K562 (cell line): ENCODE results near the gene UCHL5. TPM values are rescaled to one million over a fixed set of nuclear protein-coding genes. Genes with fewer than 3 reads are reported as not detected.

ENCODE experiments used
- CHD1 ChIP-seq: fragments of 200-600 bp; sonication (generic); IDR thresholded peaks from one replicate; pipeline ENCODE4 v1.6.1; 2012; ENCODE audit warnings: mild to moderate bottlenecking, moderate library complexity, low read length, inconsistent platforms
- FOXA1 ChIP-seq: fragments of 450-650 bp; IDR thresholded peaks from 2 replicates; pipeline ENCODE4 v1.6.1; 2016; ENCODE audit warnings: mild to moderate bottlenecking, borderline replicate concordance
- GABPB1 ChIP-seq: sonication (generic); formaldehyde crosslinking; IDR thresholded peaks from 2 replicates; pipeline ENCODE4 v1.8.0; 2022; ENCODE audit warnings: mild to moderate bottlenecking, missing genetic modification reagents
- JUN ChIP-seq, 2 experiments: sonication (generic) in 1 of 2; formaldehyde crosslinking in 1 of 2; IDR thresholded peaks; 2 replicates each; pipeline versions ENCODE4 v1.6.1 to v1.8.0; 2012 to 2022; ENCODE audit warnings: borderline replicate concordance in 2 of 2, mild to moderate bottlenecking in 2 of 2, improper control_type of control experiment in 1 of 2, low read depth in 1 of 2, low read length in 1 of 2, missing genetic modification reagents in 1 of 2
- MAFK ChIP-seq: IDR thresholded peaks from 2 replicates; pipeline ENCODE4 v1.6.1; 2011; ENCODE audit warnings: low read length, improper control_type of control experiment
- RFX1 ChIP-seq: fragments of 450-650 bp; IDR thresholded peaks from 2 replicates; pipeline ENCODE4 v1.6.1; 2016; ENCODE audit warnings: mild to moderate bottlenecking, moderate library complexity
- TFAP4 ChIP-seq: sonication (generic); formaldehyde crosslinking; IDR thresholded peaks from 2 replicates; pipeline ENCODE4 v1.8.0; 2022; ENCODE audit warnings: missing genetic modification reagents, mild to moderate bottlenecking, moderate library complexity, borderline replicate concordance
- U2AF2 ChIP-seq: fragments of 200-400 bp; formaldehyde crosslinking; optimal IDR thresholded peaks from 2 replicates; pipeline ENCODE3; 2017; ENCODE audit warnings: low read depth, mild to moderate bottlenecking, low read length
- ZKSCAN8 ChIP-seq: fragments of 200-800 bp; sonication (Bioruptor generic); IDR thresholded peaks from 2 replicates; pipeline ENCODE4 v1.6.1; 2016; ENCODE audit warnings: missing genetic modification characterization, missing compliant biosample characterization
- ZNF197 ChIP-seq: fragments of 200-800 bp; sonication (Bioruptor generic); IDR thresholded peaks from 2 replicates; pipeline ENCODE4 v1.6.1; 2016; ENCODE audit warnings: low read depth, missing genetic modification characterization, missing compliant biosample characterization
- ZNF398 ChIP-seq: fragments of 250-450 bp; sonication (Bioruptor Pico); IDR thresholded peaks from 2 replicates; pipeline ENCODE4 v1.8.0; 2021; ENCODE audit warnings: moderate library complexity, mild to moderate bottlenecking, inconsistent platforms
- ZNF609 ChIP-seq: sonication (generic); formaldehyde crosslinking; IDR thresholded peaks from 2 replicates; pipeline ENCODE4 v1.8.1; 2023; ENCODE audit warnings: missing genetic modification reagents, mild to moderate bottlenecking, borderline replicate concordance
- polyA plus RNA-seq, 8 experiments: library from polyadenylated mRNA; depleted of rRNA in 4 of 8; stranded (reverse) in 5 of 8; unstranded in 3 of 8; fragments of >200 nt; fragmentation: Nextera tagmentation in 2 of 8; fragmentation: Illumina TruSeq in 1 of 8; extraction: Ambion mirVana in 2 of 8; extraction: Trizol in 1 of 8; gene quantifications; 2 replicates each; pipeline versions ENCODE4 v1.2.1 to v1.2.3, GENCODE V29; 2011 to 2014; ENCODE audit warnings: inconsistent platforms in 1 of 8, missing spikeins in 1 of 8
- total RNA-seq, 7 experiments: library from RNA; depleted of rRNA in 6 of 7; stranded (reverse); fragments of >200 nt in 6 of 7; fragmentation: Illumina TruSeq in 2 of 7; extraction: Trizol in 2 of 7; gene quantifications; 2 replicates each; pipeline versions ENCODE4 v1.2.1 to v1.2.3, GENCODE V29; 2011 to 2021; ENCODE audit warnings: low replicate concordance in 1 of 7
- TF ChIP-seq, protein P1 (sequence below): sonication (generic); formaldehyde crosslinking; IDR thresholded peaks from 2 replicates; pipeline ENCODE4 v1.8.1; 2022; ENCODE audit warnings: missing genetic modification reagents

UCHL5 gene
- total and polyA plus RNA-seq, 9 of the 15 experiments (the other 6 are each of a cell fraction or from before 2014, with no cell fraction given), result 61.0 to 206 (median 122) TPM

- TF ChIP-seq ZKSCAN8 (CRISPR knock-in tag) (no peak), ZNF609 (CRISPR knock-in tag) (peak; percentile 64; the same call in 1 of the 2 replicates), GABPB1 (CRISPR knock-in tag) (peak; percentile 66), U2AF2 (no peak), TFAP4 (CRISPR knock-in tag) (peak; percentile 94), JUN (IDR thresholded peaks at IDR 0.05; ENCODE audit: borderline replicate concordance, low read depth, low read length) (peak; percentile 33; the same call in 1 of the 2 replicates), JUN (CRISPR knock-in tag; IDR thresholded peaks at IDR 0.05; ENCODE audit: borderline replicate concordance) (no peak), ZNF398 (no peak), MAFK (no peak), FOXA1 (no peak), CHD1 (no peak), RFX1 (no peak), ZNF197 (CRISPR knock-in tag) (no peak)
- TF ChIP-seq, protein P1, sequence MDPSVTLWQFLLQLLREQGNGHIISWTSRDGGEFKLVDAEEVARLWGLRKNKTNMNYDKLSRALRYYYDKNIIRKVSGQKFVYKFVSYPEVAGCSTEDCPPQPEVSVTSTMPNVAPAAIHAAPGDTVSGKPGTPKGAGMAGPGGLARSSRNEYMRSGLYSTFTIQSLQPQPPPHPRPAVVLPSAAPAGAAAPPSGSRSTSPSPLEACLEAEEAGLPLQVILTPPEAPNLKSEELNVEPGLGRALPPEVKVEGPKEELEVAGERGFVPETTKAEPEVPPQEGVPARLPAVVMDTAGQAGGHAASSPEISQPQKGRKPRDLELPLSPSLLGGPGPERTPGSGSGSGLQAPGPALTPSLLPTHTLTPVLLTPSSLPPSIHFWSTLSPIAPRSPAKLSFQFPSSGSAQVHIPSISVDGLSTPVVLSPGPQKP, result no peak
These were observed 46.0 kb upstream of the UCHL5 start, which contains the start of gene GLRX2 (continued) for GRCh38 chr1:193104907-193105820.
